C4-2B (cell line): Measurements from ENCODE around the gene ZNF20.

Experiments used
- CTCF ChIP-seq: fragments of 450-650 bp; conservative IDR thresholded peaks from 2 replicates; pipeline ENCODE4 v1.5.1; 2017; ENCODE audit warnings: mild to moderate bottlenecking
- ZFX ChIP-seq: fragments of 450-650 bp; IDR thresholded peaks from 2 replicates; pipeline ENCODE4 v1.6.1; 2017

- no peak for TF ChIP-seq CTCF
- no peak for TF ChIP-seq ZFX
Observed at GRCh38 chr19:12098040-12098439, 42.1 kb downstream of the ZNF20 start.
